HG02938 (cell line): Measurements from ENCODE around the gene LSS.
"Not testable (repeated sequence)": the region's sequence is repeated elsewhere in the genome, so short reads cannot be mapped to it uniquely, and the experiment has no call there.

Experiments used
- ATAC-seq: cut with Tn5 transposase; IDR thresholded peaks from one replicate; pipeline ENCODE4 v1.9.1; 2021; ENCODE audit warnings: mild to moderate bottlenecking, moderate library complexity; ENCODE audit not compliant: unreplicated experiment

The LSS gene

GRCh38 chr21:46171996-46172862 lies 56.3 kb downstream of the LSS start:
- no peak for ATAC-seq

- ATAC-seq: no peak
Observed at GRCh38 chr21:46171585-46171984, 57.0 kb downstream of the LSS start.

DNA sequence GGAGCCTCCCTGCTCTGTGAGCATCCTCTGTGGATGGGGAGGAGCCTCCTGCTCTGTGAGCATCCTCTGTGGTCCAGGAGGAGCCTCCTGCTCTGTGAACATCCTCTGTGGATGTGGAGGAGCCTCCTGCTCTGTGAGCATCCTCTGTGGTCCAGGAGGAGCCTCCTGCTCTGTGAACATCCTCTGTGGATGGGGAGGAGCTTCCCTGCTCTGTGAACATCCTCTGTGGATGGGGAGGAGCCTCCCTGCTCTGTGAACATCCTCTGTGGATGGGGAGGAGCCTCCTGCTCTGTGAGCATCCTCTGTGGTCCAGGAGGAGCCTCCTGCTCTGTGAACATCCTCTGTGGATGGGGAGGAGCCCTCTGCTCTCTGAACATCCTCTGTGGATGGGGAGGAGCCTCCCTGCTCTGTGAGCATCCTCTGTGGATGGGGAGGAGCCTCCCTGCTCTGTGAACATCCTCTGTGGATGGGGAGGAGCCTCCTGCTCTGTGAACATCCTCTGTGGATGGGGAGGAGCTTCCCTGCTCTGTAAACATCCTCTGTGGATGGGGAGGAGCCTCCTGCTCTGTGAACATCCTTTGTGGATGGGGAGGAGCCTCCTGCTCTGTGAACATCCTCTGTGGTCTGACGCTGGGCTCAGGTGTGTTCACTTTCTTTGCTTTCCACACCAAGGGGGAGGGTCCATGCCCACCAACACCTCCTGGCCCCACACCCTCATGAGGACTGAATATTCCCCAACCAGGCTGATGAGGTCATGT lies 58.0 kb downstream of the LSS start:
- ATAC-seq: not testable (repeated sequence)

DNA sequence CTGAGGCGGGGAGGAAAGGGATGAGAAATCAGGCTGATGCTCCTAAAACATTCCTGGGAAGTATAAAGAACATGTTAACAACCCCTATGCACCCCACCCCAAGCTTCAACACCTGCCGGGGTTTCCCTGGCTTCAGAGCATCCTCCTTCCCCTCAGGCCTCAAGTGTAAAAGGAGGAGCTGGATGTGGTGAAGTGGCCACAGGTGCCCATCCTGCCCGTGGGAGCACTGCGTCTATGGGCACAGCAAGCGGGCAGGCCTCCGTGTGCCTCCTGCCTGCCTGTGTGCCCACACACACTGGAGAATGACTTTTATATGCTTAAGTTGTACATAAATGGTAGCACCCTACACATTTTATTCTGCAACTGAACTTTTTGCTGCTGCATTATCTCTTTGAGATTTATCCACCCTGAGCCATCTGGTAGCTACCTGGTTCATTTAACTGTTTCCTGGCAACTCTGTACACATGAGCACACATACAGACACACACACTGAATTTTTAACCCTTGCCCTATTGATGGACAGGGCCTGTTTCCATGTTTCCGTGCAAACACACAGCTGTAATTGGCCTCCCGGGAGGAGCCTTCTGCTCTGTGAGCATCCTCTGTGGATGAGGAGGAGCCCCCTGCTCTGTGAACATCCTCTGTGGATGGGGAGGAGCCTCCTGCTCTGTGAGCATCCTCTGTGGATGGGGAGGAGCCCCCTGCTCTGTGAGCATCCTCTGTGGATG lies 59.8 kb downstream of the LSS start:
- no peak for ATAC-seq

DNA sequence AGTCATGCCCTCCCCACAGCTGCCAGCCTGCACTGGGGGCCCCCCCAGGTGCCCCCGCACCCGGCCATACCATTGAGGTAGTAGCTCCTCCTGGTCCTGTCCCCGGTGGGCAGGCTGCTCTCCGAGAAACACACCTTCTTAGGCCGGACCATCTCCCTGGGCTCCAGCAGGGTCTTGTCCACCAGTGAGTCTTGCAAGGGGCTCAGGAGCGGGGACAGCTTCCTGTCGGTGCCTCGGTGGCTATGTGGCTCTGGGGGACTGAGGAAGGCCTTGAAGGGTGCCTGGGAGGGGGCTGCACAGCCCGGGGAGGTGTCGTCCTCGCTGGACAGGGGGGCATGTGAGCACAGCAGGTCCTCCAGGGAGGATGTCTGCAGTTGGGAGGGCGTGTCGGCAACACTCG lies 60.3 kb downstream of the LSS start:
- ATAC-seq: no peak

GRCh38 chr21:46165098-46165497 lies 63.5 kb downstream of the LSS start:
- no peak for ATAC-seq

GRCh38 chr21:46163380-46163779 lies 65.2 kb downstream of the LSS start:
- no peak for ATAC-seq

DNA sequence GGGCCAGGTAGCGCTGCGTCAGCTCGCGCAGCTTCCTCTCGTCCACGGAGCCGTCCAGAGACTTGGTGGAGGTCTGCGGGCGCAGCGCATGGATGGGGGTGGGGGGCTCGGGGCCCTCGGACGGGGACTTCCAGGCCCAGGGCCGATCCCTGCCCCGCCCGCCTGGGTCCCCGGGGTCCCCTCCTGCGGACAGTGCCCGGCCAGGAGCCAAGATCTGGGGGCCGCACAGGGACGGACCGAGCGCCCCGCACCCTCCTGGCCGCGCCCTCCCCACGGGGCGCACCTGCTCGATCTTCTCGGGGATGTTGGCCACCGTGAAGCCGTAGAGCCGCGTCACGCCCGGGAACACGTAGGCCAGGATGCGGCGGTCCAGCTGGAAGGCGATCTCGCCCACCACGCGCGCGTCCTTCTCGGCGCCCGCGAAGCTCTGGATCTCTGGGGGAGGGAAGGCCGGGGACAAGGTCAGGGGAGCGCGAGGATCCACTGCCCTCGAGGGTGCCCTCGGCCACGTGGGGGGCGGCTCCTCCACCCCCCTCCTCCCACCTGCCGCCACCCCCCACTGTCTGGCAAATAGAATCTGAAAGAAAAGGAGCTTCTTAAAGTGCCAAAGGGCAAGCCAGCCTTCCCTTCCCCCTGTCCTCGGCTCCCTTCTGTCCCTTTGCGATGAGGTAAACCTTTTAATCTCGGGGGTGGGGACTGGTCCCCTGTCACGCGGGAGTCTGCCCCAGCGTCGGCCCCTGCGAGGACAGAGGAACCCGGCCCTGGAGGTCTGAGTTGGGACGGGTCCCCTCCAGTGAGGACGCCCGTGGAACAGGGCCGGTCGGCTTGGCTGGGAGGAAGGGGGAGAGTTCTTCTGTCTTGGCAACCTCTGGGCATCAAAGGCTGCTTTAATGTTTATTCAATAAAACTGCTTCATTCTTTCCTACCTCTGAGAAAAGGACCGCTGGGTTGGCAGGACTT lies 66.7 kb downstream of the LSS start:
- ATAC-seq: no peak

DNA sequence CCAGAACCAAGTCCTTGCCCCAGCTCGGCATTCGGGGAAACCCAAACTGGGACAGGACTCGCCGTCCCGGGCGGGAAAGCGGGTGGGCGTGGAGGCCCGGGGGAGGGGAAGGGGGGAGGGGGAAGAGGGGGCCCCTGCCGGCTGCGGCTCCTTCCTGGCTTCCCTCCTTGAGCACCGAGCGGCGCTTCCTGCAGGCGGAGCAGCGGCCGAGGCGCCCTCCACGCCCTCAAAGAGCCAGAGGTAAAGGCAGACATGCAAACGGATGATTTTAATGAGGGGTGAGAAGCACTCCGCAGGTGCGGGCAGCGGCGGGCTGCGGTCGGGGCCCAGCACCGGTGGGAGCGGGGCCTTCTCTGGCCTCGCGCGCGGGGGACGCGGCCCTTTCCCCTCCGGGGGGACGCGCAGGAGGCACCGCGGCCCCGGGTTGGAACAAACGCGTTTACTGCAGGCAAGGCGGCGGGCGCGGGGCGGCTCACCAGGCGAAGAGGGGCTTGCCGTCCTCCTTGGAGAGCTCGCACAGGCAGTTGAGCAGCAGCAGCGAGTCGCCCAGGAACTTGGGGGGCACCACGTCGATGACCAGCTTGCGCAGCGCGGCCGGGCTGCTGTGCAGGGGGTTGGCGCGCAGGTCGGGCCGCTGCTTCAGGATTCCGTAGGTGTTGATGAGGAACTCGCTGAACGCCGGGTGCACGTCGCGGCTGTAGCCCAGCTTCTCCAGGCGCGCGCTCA lies 67.5 kb downstream of the LSS start:
- ATAC-seq: no peak

GRCh38 chr21:46160657-46160906 lies 68.0 kb downstream of the LSS start:
- ATAC-seq: no peak

DNA sequence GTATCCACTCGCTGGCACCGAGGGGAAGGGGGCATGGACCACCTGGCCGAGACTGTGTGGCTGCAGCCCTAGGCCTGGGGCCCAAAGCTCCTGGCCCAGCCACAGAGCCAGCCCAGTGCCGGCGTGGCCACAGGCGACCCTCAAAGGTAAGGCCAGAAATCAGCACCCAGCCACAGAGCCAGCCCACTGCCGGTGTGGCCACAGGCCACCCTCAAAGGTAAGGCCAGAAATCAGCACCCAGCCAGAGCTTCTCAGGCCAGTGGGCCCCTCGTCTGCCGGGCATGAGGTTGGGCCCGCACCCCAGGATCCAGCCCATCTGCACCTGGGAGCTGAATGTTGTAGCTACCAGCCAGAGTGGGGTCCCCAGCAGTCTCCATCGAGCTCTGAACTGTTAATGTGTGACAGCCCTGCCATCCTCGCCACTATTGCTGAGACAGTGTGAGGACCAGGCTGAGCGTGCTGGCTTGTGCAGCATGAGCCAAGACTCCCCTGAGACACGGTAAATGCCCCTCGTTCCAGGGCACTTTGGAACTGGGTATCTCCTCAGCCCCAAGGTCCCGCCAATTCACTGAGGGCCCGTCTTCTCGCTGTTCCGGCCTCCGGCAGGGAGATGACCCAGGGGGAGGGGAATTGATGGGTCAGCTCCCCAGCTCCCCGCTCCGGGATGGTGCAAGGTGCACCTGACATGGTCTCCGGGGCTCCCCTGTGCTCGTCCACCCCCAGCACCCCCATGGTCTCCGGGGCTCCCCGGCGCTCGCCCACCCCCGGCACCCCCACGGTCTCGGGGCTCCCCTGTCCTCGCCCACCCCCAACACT lies 68.5 kb downstream of the LSS start:
- no peak for ATAC-seq

- no peak for ATAC-seq
Observed at GRCh38 chr21:46159390-46159789, 69.2 kb downstream of the LSS start.

GRCh38 chr21:46158666-46159300 lies 69.8 kb downstream of the LSS start:
- no peak for ATAC-seq

DNA sequence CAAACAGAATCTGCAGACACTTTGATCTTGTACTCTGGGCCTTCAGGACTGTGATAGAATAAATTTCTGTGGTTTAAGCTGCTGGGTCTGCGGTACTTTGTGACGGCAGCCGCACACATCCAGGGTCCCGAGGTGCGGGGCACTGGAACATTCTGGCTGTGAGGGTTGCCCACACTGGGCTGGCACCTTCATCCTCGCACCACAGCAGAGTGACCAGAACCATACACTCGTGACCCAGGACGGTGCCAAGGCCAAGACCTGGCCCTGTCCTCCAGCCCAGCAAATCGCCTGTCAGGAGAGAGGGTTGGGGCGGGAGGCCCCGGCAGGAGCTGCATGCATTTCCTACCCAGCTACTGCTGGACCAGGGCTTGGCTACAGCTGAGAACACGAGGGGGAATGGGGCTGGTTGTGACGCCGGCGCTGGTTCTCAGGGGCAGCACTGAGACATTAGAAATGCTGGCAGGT lies 70.6 kb downstream of the LSS start:
- no peak for ATAC-seq

- no peak for ATAC-seq
Observed at GRCh38 chr21:46157396-46157986, 71.1 kb downstream of the LSS start.

DNA sequence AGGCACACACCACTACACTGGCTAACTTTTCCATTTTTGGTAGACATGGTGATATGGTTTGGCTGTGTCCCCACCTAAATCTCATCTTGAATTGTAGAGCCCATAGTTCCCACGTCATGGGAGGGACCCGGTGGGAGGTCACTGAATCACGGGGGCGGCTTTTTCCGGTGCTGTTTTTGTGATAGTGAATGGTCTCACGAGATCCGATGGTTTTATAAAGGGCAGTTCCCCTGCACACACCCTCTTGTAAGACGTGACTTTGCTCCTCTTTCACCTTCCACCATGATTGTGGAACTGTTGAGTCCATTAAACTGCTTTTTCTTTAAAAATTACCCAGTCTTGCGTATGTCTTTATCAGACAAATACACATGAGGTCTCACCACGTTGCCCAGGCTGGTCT lies 71.9 kb downstream of the LSS start:
- ATAC-seq: no peak

DNA sequence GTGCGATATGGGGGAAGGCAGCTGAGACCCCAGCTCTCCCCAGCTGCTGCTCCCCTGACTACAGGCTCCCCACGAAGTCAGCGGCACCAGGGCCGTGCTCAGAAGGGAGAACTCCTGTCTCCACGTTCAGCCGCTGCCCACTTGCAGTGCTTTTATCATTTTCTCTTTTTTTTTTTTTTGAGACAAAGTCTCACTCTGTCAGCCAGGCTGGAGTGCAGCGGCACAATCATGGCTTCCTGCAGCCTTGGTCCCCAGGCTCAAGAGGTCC lies 72.3 kb downstream of the LSS start:
- ATAC-seq: no peak

DNA sequence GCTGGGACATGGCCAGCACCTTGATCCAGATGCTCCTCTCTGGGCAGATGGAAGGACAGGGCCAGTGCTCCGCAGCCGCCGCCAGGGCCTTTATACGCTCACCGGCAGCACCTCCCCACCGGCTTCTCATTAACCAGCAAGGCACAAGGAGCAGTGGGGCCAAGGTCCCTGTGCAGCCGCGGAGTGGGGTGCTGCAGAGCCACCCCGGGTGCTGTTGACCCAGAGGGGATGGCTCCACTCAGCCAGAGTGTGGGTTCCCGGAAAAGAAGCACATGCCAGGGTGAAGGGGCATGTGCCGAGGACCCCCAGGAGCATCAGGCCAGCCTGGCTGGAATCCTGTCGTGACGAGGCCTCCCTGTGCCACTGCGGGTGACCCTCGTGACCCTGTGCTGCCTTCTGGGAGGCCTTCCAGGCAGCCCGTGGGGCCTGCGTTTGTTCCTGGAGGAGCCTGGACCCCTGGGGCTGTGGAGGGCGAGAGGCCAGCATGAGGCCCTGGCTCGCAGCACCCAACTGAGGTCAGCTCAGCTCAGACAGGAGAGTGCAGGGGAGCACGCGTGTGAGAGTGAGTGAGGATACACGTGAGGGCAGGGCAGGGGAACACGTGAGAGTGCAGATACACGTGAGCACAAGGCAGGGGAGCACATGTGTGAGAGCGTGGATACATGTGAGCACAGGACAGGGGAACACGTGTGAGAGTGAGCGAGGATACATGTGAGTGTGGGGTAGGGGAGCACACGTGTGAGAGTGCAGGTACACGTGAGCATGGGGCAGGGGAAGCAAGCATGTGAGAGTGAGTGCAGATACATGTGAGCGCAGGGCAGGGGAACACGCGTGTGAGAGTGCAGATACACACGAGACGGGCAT lies 72.8 kb downstream of the LSS start, which contains the start of gene FTCD:
Gene FTCD, minus strand, starts transcription at position 66 of the 864 bp plus-strand sequence. Its CDS starts 56 bp downstream, at position 10.
- ATAC-seq: no peak
